HG02970 (cell line): Measurements from ENCODE around the gene MRPL55.

Experiments used
- ATAC-seq: cut with Tn5 transposase; IDR thresholded peaks from one replicate; pipeline ENCODE4 v1.9.1; 2021; ENCODE audit warnings: mild to moderate bottlenecking, moderate library complexity, moderate number of reproducible peaks; ENCODE audit not compliant: unreplicated experiment, low FRiP score

The MRPL55 gene

DNA sequence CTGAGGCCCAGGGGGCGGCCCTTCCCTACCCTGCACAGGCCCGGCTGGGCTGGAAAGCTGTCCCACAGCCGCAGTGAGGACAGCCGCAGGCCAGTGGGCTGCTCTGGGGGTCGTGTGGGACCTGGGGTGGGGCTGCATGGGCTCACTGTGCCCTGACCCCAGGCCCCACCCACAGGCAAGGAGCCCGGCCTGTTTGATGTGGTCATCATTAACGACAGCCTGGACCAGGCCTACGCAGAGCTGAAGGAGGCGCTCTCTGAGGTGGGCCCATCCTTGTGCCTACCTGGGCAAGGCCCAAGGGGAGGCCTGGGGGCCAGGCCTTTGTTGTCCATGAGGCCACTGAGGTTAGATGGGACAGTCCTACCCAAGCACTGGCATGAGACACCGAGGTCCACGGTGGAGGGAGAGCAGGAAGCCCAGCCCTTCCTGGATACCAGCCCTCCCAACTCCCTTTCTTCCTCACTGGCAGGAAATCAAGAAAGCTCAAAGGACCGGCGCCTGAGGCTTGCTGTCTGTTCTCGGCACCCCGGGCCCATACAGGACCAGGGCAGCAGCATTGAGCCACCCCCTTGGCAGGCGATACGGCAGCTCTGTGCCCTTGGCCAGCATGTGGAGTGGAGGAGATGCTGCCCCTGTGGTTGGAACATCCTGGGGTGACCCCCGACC lies 39.2 kb upstream of the MRPL55 start:
- no peak for ATAC-seq

DNA sequence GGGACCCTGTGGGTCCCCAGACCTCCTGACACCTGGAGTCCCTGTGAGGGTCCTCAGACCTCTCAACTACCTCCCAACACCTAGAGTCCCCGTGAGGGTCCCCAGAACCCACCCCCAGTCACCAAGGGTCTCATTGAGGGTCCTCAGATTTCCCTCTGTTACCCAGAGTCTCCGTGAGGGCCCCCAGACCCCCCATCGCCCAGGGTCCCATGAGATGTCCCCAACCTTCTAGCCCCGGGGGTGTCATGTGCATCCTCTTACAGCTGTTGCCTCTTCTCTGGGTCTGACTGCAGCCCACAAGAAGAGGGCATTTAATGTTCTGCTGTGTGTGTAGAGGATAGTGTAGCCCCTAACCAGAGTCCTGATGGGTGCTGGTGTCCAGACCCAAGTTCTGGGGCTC lies 38.7 kb upstream of the MRPL55 start:
- no peak for ATAC-seq

DNA sequence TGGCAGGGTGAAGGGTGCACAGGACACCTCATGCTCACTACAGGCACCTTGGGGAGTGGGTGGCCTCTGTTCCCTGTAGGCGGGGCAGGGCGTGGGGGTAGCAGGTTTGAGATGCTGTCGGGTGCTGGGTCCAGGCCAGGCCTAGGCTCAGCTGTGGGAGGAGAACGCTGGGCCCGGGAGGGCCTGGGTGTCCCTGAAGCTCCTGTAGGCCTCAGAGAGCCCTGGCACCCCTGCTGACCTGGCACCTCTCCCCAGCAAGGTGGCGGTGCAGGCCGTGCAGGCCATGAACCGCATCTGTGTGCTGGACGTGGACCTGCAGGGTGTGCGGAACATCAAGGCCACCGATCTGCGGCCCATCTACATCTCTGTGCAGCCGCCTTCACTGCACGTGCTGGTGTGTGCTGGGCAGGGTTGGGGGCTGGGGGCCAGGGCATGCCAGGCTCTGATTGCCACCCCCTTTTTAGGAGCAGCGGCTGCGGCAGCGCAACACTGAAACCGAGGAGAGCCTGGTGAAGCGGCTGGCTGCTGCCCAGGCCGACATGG lies 38.1 kb upstream of the MRPL55 start:
- no peak for ATAC-seq

DNA sequence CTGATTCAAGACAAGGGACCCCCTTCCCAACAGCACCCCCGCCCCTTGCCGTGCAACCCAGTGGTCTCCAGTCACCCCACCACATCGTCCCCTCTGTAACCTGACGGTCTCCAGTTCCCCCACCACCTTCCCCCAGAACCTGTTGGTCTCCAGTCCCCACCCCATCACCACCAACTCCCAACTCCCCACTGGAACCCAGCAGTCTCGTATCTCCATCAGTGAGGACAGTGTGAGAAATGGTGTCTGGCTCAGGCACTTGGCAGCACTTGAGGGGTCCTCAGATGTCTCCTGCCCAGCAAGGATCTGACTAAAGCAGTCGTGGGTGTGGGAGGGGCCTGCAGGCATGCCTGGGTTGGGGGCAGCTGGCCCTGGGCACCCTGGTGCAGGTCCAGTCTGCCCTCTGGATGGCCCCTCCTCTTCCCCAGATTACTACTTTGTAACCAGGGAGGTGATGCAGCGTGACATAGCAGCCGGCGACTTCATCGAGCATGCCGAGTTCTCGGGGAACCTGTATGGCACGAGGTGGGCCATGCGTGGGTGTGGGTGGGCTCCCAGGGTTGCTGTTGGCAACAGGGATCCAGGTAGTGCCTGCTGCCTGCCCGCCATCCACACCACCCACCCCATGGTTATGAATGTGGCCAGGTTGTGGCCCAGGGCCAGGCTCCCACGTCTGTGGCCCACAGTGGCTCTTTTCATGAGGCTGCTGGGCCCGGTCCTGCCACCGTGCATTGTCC lies 37.5 kb upstream of the MRPL55 start:
- ATAC-seq: no peak

DNA sequence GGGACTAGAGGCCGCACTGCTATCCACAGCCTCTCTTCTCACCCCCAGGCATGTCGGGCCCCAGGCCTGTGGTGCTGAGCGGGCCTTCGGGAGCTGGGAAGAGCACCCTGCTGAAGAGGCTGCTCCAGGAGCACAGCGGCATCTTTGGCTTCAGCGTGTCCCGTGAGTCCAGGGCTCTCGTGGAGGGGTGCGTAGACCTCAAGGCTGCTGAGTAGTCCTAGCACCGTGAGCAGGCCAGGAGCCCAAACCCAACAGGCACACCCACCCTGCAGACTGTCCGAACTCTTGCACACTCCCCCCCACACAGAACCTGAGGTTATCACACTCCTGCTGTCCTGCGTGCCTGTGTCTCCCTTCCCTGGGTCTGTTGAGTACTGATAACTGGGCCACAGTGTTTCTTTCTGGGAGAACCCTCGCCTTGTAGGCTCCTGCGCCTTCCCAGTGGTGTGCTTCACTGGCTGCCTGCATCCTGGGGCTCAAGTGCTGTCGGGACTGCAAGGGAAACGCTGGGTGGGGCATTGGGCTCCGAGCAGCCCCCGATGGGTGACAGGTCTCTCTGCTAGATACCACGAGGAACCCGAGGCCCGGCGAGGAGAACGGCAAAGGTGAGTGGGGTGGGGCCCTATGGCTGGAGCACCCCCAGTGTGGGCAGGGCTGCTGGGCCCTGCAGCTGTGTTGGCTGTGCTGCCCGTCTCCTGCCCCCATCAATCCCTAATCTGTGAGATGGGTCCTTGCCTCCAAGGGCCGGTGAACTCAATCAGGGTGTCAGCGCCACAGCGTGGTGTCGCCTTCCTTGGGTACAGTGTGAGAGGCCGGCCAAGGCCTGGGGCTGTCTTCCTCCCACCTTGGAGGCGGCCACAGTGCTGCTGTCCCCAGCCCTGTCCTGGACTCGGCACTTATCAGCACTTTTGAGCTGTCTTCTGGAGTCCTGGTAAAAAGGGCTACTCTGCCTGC lies 36.6 kb upstream of the MRPL55 start:
- no peak for ATAC-seq

DNA sequence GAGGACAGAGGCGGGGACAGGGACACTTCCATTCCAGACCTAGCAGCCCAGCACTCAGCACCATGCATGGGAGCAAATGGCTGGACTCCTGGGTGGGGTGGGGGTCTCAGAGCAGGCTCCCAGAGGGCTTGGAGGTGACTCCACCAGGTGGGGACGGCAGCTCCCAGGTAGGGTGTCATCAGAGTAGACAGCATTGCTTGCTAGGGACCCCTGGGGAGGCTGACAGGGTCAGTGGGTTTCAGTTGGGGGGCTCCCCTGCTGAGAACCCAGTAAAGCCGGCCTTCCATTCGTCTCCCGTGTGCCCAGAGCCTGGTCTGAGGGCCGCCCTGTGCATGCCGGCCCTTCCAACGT lies 35.9 kb upstream of the MRPL55 start:
- ATAC-seq: no peak

DNA sequence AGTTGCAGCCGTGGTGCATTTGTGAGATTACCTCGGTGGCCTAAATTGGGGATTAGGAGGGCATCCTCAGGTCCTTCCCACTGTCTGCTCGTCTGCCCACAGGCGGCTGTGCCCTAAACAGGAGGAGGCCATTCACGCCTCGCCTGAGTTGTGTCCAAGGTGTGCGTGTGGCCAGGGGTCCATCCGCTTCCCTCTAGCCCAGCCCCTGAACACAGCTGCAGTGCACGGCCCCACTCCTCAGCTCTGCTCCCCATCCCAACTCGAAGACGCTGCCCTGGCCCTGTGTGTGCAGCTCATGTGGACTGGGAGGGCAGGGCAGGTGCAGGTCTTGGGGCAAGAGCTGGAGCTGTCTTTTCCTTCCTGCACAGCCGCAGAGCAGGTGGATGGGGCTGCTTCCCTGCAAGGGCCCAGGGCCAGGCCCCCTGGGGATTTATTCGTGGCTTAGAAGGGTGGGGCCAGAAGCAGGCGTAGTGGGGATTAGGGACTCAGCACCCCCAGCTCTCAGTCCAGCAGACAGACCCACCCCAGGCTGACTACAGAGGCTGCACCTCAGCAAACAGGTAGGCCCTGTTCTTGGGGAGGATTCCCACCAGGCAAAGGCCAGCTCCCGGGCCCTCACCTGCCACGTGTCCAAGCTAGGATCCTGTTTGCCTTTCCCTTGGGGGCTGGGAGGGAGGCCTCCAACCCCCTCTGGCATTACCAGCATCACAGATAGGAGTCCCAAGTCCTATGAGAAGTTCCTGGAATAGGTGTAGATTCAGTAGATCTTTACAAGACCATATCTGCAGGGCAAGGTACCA lies 35.3 kb upstream of the MRPL55 start:
- no peak for ATAC-seq

DNA sequence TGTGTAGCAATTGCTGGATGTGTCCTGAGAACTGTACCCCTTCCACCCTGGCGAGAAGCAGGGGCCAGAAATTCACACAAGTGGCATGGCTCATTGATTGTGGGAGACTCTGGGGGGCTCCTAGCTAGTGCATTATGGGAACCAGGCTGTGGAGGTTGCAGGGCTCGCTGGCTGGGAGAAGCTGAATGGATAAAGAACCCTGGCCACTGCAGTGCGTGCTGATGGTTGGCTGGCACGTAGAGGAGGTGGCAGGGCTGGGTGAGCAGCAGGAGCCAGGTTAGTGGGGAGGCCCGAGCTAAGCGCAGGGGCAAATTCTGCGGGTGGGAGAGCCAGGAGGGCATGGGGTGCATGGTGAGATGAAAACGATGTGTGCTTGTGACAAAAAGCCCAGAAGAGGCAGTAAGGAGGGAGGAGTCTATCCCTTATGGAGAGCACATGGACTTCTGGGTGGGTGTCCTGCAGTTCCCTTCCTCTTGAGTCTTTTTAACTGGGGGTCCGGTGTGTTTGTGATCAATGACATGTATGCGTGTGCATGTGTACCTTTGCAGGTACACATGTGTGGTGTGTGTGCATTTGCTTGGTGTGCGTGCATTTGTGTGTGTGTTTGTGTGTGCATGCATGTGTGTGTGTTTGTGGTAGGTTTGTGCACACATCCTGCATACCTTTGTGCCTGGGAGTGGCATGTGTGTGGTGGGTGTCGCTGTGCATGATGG lies 34.5 kb upstream of the MRPL55 start:
- no peak for ATAC-seq

DNA sequence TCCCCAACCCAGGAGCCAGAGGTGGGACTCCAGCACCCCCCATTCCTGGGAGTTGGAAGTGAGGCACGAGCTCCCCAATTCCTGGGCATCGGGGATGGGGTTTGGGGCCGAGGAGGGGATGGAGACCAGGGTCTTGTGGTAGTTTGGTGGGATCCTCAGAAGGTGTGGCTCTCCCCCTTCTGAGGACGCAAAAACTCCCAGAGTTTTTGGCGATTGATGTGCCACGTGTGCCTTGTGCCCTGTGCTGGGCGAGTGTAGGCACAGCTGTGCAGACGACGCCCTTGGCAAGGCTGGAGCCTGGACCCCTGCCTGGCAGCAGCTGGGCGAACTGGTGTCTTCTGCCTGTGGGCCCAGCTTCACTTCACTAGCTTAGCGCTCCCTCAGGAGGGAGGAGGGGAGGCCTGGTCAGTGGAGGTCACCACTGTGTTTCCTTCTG lies 33.6 kb upstream of the MRPL55 start:
- no peak for ATAC-seq

DNA sequence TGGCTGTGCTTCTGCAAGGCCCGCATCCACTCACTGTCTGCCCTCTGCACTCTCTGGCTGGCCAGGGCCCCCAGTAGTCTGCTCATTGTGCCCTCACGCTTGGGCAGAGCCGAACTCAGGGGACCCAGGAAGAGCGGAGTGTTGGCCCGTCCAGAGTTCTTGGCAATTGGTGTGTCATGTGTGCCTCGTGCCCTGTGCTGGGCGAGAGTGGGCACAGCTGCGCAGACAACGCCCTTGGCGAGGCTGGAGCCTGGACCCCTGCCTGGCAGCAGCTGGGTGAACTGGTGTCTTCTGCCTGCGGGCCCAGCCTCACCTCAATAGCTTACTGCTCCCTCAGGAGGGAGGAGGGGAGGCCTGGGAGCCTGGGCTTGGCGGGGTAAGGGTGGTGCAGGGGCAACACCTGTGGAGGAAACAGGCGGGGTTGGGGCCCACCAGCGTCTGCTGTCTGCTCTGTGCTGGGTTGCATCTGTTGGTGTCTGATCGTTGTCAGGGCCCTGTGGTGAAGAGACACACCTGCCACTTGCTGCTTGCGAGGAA lies 33.1 kb upstream of the MRPL55 start:
- no peak for ATAC-seq

DNA sequence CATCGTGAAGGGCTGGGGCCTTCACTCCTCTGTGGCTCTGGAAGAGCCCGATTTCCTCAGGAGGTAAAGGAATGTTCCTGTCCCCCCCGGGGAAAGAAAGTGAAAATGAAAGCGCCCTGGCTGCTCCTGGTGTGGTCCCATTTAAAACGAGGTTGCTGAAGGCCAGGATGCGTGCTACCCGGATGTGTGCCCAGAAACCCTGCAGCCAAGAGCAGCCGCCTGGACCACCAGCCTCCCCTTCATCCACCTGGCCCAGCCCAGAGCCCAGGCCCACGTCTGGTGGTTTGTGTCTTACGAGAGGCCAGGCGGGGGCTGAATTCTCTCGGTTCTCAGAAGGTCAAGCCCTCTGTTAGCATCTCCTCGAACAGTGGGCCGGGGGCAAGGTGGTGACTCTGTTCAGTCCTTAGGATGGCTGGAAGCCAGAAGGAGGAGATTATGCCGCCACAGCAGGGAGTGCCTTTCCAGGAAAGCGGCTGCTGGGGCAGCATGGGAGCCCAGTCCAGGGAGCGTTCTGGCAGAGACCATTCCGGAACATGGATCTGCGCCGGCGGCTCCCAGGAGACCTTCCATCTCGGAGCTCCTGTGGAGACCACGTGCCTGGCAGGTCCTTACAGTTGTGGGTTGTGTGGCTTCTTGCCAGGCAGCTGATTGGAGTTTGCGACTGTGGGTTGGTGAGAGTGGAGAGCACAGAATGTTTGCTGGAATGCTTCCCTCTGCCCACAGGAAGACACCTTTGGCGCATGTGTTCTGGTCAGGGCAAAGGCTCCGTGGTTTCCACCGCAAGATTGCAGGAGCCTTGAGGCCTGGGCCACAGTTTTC lies 32.3 kb upstream of the MRPL55 start:
- no peak for ATAC-seq

DNA sequence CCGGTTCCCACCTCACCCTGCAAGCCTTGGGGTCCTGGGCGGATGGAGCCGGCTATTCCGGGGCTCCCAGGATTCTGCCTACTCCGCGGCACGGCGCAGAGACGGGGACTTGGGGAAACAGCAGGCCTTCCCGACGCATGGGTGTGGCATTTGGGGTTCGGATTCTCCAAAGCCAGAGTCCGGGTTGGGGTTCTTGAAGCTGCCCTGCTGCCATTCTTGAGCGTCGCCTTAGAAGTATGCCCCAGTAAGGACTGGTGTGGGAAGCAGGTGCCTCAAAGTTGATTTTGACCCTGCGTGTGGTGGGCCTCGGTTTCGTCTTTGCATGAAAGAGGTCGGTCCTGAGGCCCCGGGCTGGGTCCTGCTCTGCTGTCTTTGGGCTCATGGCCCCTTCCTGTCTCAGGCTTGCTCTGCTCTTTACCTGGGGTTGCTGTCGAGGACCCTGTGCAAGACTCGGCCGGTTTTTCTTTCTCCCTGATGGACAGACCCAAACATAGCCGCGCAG lies 31.7 kb upstream of the MRPL55 start:
- ATAC-seq: no peak

DNA sequence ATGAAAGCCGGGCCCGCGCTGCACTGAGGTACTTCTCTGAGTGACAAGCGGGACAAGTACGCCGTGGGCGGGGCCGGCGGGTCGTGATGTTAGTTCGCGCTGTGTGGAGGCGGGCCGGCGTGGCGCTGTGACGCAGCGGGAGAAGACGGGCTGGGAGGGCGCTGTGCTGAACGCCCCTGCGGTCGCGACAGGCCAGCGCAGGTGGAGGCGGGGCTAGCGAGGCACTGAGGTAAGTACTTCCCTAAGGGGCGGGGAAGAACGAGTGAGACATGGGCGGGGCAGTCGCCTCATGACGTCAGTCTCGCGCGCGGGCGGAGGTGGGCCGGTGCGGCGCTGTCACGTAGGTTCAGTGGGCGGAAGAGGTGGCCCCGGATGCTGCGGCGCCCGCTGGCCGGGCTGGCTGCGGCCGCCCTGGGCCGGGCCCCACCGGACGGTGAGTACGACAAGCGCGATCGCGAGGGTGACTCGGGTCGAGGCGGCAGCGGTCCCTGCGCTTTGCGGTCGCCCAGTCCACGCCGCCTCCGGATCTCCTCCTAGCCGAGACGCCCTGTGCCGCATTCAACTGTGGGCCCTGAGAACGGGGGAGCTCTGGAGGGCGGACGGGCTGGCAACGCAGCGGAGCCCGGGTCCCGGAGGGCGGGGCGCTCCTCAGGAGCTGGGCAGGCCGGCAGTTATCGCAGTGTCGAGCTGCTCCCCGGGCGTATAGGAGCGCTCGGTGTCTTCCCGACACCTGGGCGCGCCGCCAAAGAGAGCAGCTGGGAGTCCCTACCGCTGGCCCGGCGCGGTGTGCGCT lies 31.0 kb upstream of the MRPL55 start, which contains the start of gene GUK1:
Gene GUK1 (plus strand): TSS at position 349 of the 793 bp plus-strand sequence. CDS start 24 bp downstream, at position 373.
- peak; percentile 93 for ATAC-seq

DNA sequence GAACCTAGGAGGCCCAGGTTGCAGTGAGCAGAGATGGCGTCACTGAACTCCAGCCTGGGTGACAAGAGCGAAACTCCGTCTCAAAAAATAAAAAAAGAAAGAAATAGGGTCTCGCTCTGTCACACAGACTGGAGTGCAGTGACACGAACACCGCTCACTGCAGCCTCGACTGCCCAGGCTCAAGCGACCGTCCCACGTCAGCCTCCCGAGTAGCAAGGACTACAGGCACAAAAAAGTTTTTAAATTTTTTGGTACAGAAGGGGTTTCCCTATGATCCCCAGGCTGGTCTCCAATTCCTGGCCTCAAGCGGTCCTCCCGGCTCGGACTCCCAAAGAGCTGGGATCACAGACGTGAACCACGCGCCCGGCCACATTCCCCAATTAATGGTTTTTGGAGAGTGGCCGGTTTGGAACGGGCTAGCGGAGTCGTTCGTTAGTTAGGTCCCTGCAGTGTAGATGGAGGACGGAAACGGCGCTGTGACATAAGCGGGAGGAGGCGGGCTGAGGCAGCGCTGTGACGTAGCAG lies 30.4 kb upstream of the MRPL55 start:
- ATAC-seq: no peak

DNA sequence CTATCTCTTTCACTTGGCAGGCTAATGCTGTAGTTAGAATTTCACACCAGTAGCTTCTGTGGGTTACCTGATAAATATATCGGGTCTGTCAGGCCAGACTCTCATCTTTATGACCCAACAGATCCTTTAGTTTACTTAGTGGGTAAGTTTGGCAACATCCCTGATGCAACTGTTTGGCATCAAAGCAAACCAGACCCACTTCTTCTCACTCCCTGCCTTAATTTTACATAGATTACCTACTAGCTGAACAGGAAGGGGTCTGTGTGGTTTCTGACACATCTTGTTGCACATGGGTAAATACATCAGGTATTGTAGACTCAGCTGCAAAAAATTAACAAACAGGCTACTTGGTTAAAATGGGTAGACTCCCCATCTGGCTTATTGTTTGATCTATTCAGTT lies 27.8 kb upstream of the MRPL55 start:
- ATAC-seq: no peak

DNA sequence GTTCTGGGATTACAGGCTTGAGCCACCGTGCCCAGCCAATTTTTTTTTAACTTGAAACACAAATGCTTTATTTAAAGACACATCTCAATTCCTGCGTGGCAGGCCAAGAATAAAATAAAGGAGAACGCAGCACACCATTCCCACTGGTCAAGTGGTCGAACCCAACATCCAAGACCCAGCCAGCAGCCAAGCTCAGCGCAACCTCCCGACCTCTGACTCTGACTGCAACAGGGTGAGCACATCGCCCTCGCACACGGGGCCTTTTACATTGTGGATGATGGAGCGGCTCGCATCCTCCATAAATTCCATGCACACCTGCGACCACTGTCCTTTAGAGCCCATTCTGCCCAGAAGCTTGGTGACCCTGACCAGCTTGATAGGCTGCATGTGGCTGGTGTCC lies 25.5 kb upstream of the MRPL55 start:
- no peak for ATAC-seq

DNA sequence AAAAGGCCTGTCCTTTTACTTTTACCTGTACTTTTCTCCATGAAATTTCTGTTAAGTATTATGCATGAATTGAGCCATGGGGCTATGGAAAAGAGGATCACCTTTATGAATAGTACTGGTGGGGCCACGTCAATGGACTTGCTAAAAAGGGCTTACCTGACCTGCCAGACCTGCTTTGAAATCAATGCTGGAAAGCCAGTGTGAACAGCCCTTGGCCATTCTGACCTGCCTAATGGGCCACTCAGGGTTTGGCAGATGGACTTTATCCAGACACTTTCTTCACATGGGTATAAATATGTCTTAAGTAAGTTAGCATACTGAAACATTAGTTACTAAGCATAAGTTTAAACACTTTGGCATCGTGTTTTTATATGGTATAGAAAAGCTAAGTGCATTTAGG lies 22.7 kb upstream of the MRPL55 start:
- no peak for ATAC-seq
